Erythroblast (primary cell): ENCODE results near the gene MFAP4.

Experiments used
- DNase-seq, 2 experiments: peaks; one replicate each; lab custom pipeline; 2025; lab: John Stamatoyannopoulos, UW
- GATA1 ChIP-seq: IDR thresholded peaks from 2 replicates; pipeline ENCODE4 v1.6.1; 2011; ENCODE audit warnings: low read depth, mild to moderate bottlenecking, control low read depth, low read length, moderate library complexity
- POLR2A ChIP-seq: IDR thresholded peaks from 2 replicates; pipeline ENCODE4 v1.6.1; 2011; ENCODE audit warnings: mild to moderate bottlenecking, low read length

MFAP4 gene

GRCh38 chr17:19339341-19339815 is 47.6 kb downstream of the MFAP4 start:
- TF ChIP-seq POLR2A (no peak), GATA1 (no peak)
- DNase-seq, result no peak

GRCh38 chr17:19338031-19338990 is 48.7 kb downstream of the MFAP4 start:
- TF ChIP-seq POLR2A, result no peak
- TF ChIP-seq GATA1, result no peak
- peak; percentile 79 to 83 for DNase-seq

GRCh38 chr17:19337712-19338023 is 49.3 kb downstream of the MFAP4 start:
- TF ChIP-seq POLR2A (no peak), GATA1 (no peak)
- DNase-seq, result no peak

GRCh38 chr17:19336938-19337711 is 49.9 kb downstream of the MFAP4 start:
- TF ChIP-seq POLR2A (no peak), GATA1 (no peak)
- DNase-seq, result no peak

- DNase-seq, result no peak
- TF ChIP-seq GATA1 (no peak), POLR2A (no peak)
These were observed 50.9 kb downstream of the MFAP4 start for GRCh38 chr17:19335951-19336631.

GRCh38 chr17:19334331-19334730 is 52.7 kb downstream of the MFAP4 start:
- DNase-seq, result no peak
- no peak for TF ChIP-seq GATA1
- TF ChIP-seq POLR2A, result no peak

- no peak for TF ChIP-seq POLR2A
- no peak for TF ChIP-seq GATA1
- DNase-seq, result no peak
These were observed 53.2 kb downstream of the MFAP4 start for GRCh38 chr17:19333736-19334290.
